SK-N-SH (cell line): Measurements from ENCODE around the gene ZNF507. TPM values are rescaled to one million over a fixed set of nuclear protein-coding genes. Genes with fewer than 3 reads are reported as not detected.

Experiments
- CTCF ChIA-PET: fragments of 300-600, 350-600 bp; formaldehyde crosslinking; extraction: SDS; loops from one replicate; lab custom pipeline; 2021; lab: Yijun Ruan, JAX
- POLR2A ChIA-PET: fragments of 350-600 bp; sonication (Branson Sonifier 250); formaldehyde crosslinking; extraction: SDS; loops from one replicate; lab custom pipeline; 2020; ENCODE audit warnings: antibody characterized with exemption, inconsistent platforms; lab: Yijun Ruan, JAX
- DNase-seq: peaks from one replicate; pipeline ENCODE4 v3.0.0; 2012
- H2AFZ ChIP-seq: fragments of 200-600 bp; sonication (generic); 2 replicates; pipeline ENCODE4 v1.8.1; 2016; ENCODE audit warnings: antibody characterized with exemption, mild to moderate bottlenecking, low read depth
- H3F3A ChIP-seq: fragments of 200-600 bp; sonication (generic); replicated peaks from 2 replicates; pipeline ENCODE3; 2016; ENCODE audit warnings: antibody characterized with exemption, mild to moderate bottlenecking; ENCODE audit not compliant: insufficient read depth
- H3K27ac ChIP-seq, 2 experiments: fragments of 200-500 bp in 1 of 2; fragments of 200-600 bp in 1 of 2; sonication (Bioruptor generic) in 1 of 2; sonication (generic), shearing (Covaris generic) in 1 of 2; 2 replicates each; pipeline versions ENCODE4 v1.5.1 to v1.6.1; 2014 to 2016; ENCODE audit warnings: low read depth in 2 of 2, inconsistent platforms in 1 of 2, low read length in 1 of 2, mild to moderate bottlenecking in 1 of 2, mixed read lengths in 1 of 2
- H3K27me3 ChIP-seq: fragments of 200-600 bp; sonication (generic), shearing (Covaris generic); 2 replicates; pipeline ENCODE4 v1.6.1; 2016; ENCODE audit warnings: mixed run types; ENCODE audit not compliant: insufficient read depth
- H3K36me3 ChIP-seq, 2 experiments: fragments of 200-500 bp in 1 of 2; fragments of 200-600 bp in 1 of 2; sonication (Bioruptor generic) in 1 of 2; sonication (generic) in 1 of 2; replicated peaks in 1 of 2; 2 replicates each; pipeline versions ENCODE3 to v1.5.1; 2014 to 2016; ENCODE audit warnings: low read length in 1 of 2, mild to moderate bottlenecking in 1 of 2; ENCODE audit not compliant: insufficient read depth in 2 of 2, control insufficient read depth in 1 of 2
- H3K4me1 ChIP-seq, 2 experiments: fragments of 200-500 bp in 1 of 2; fragments of 200-600 bp in 1 of 2; sonication (Bioruptor generic) in 1 of 2; sonication (generic), shearing (Covaris generic) in 1 of 2; 2 replicates each; pipeline versions ENCODE4 v1.5.1 to v1.6.1; 2014 to 2016; ENCODE audit warnings: low read depth in 1 of 2, low read length in 1 of 2, mixed run types in 1 of 2; ENCODE audit not compliant: insufficient read depth in 2 of 2, control insufficient read depth in 1 of 2
- H3K4me2 ChIP-seq: fragments of 200-600 bp; sonication (generic), shearing (Covaris generic); 2 replicates; pipeline ENCODE4 v1.6.1; 2017; ENCODE audit warnings: mixed run types
- H3K4me3 ChIP-seq, 2 experiments: fragments of 200-500 bp in 1 of 2; fragments of 200-600 bp in 1 of 2; sonication (Bioruptor generic) in 1 of 2; sonication (generic), shearing (Covaris generic) in 1 of 2; 2 replicates each; pipeline versions ENCODE4 v1.5.1 to v1.8.1; 2014 to 2016; ENCODE audit warnings: low read depth in 2 of 2, inconsistent platforms in 1 of 2, low read length in 1 of 2, mild to moderate bottlenecking in 1 of 2, mixed read lengths in 1 of 2, moderate library complexity in 1 of 2
- H3K79me2 ChIP-seq: fragments of 200-600 bp; sonication (generic); 2 replicates; pipeline ENCODE4 v1.8.1; 2017; ENCODE audit warnings: mild to moderate bottlenecking; ENCODE audit not compliant: insufficient read depth
- H3K9ac ChIP-seq: fragments of 200-600 bp; sonication (generic); 2 replicates; pipeline ENCODE4 v1.6.1; 2017; ENCODE audit warnings: mixed run types
- H3K9me2 ChIP-seq: fragments of 200-600 bp; sonication (generic); 2 replicates; pipeline ENCODE4 v1.6.1; 2017; ENCODE audit warnings: mixed run types
- H3K9me3 ChIP-seq: fragments of 200-600 bp; sonication (generic); 2 replicates; pipeline ENCODE4 v1.6.1; 2017; ENCODE audit warnings: mixed run types, mild to moderate bottlenecking, moderate library complexity
- H4K20me1 ChIP-seq: fragments of 200-600 bp; sonication (generic); 2 replicates; pipeline ENCODE4 v1.6.1; 2017; ENCODE audit warnings: mild to moderate bottlenecking, mixed run types; ENCODE audit not compliant: insufficient read depth
- CHD2 ChIP-seq: fragments of 150-350 bp; IDR thresholded peaks from 2 replicates; pipeline ENCODE4 v1.6.1; 2018; ENCODE audit warnings: low read length; ENCODE audit not compliant: partially characterized antibody
- CTCF ChIP-seq: fragments of 200-600 bp; sonication (generic); IDR thresholded peaks from 2 replicates; pipeline ENCODE4 v1.6.1; 2017; ENCODE audit warnings: antibody characterized with exemption, mild to moderate bottlenecking, moderate library complexity
- FOSL2 ChIP-seq: IDR thresholded peaks from 2 replicates; pipeline ENCODE4 v1.4.0; 2012; ENCODE audit warnings: low read depth, mild to moderate bottlenecking, moderate library complexity, borderline replicate concordance
- FOXJ3 ChIP-seq: sonication (generic); formaldehyde crosslinking; IDR thresholded peaks from 2 replicates; pipeline ENCODE4 v1.5.1; 2020; ENCODE audit warnings: mild to moderate bottlenecking, missing genetic modification reagents
- JUND ChIP-seq: IDR thresholded peaks from 2 replicates; pipeline ENCODE4 v1.4.0; 2012
- MXI1 ChIP-seq: IDR thresholded peaks from 2 replicates; pipeline ENCODE4 v1.6.1; 2012; ENCODE audit warnings: mild to moderate bottlenecking, low read depth, low read length, improper control_type of control experiment
- NFIC ChIP-seq: IDR thresholded peaks from 2 replicates; pipeline ENCODE4 v1.4.0; 2012; ENCODE audit warnings: borderline replicate concordance
- NRF1 ChIP-seq: IDR thresholded peaks from 2 replicates; pipeline ENCODE4 v1.6.1; 2012; ENCODE audit warnings: low read depth, mild to moderate bottlenecking, low read length
- RAD21 ChIP-seq: IDR thresholded peaks from 2 replicates; pipeline ENCODE4 v1.6.1; 2012; ENCODE audit warnings: mild to moderate bottlenecking, low read length
- RFX5 ChIP-seq: IDR thresholded peaks from 2 replicates; pipeline ENCODE4 v1.6.1; 2012; ENCODE audit warnings: mild to moderate bottlenecking, improper control_type of control experiment, low read length
- SIN3A ChIP-seq: IDR thresholded peaks from 2 replicates; pipeline ENCODE4 v1.6.1; 2012; ENCODE audit warnings: low read depth, mild to moderate bottlenecking, low read length, moderate library complexity, borderline replicate concordance
- SMC3 ChIP-seq: IDR thresholded peaks from 2 replicates; pipeline ENCODE4 v1.6.1; 2012; ENCODE audit warnings: low read depth, low read length, improper control_type of control experiment
- TEAD4 ChIP-seq: IDR thresholded peaks from 2 replicates; pipeline ENCODE4 v1.4.0; 2012; ENCODE audit warnings: mild to moderate bottlenecking, borderline replicate concordance; ENCODE audit not compliant: insufficient read depth
- USF1 ChIP-seq: IDR thresholded peaks from 2 replicates; pipeline ENCODE4 v1.4.0; 2012; ENCODE audit warnings: low read depth, borderline replicate concordance
- USF2 ChIP-seq: fragments of 150-350 bp; IDR thresholded peaks from 2 replicates; pipeline ENCODE4 v1.6.1; 2017; ENCODE audit warnings: antibody characterized with exemption, low read length, low read depth, borderline replicate concordance
- YY1 ChIP-seq: IDR thresholded peaks from 2 replicates; pipeline ENCODE4 v1.4.0; 2012; ENCODE audit warnings: low read depth, mild to moderate bottlenecking
- ZBTB33 ChIP-seq: IDR thresholded peaks from 2 replicates; pipeline ENCODE4 v1.4.0; 2012; ENCODE audit warnings: low read depth, borderline replicate concordance
- WGBS: methylation state at CpG from one replicate; pipeline ENCODE4 v1.1.6; 2017; ENCODE audit warnings: low lambda C conversion rate; 5-methylcytosine and 5-hydroxymethylcytosine counted together
- polyA plus RNA-seq, 3 experiments: library from polyadenylated mRNA; depleted of rRNA; stranded (reverse); fragments of >200 nt; gene quantifications; 2 replicates each; pipeline ENCODE4 v1.2.3, GENCODE V29; 2012

The ZNF507 gene
- polyA plus RNA-seq, 1 of the 3 experiments (the other 2 are of a cell fraction): 6.8 TPM

GRCh38 chr19:32339988-32340874, 5.2 kb upstream of the ZNF507 start:
- Histone ChIP-seq H2AFZ (no peak overlapping the region), H3K9ac (no peak overlapping the region), H3K4me3 (no peak overlapping the region), H3K9me2 (no peaks in the 10 kb centered on the region), H3K36me3 (no peaks in the 10 kb centered on the region), H3K27me3 (no peaks in the 10 kb centered on the region), H3K4me1 (no peaks in the 10 kb centered on the region), H3K4me2 (no peak overlapping the region), H4K20me1 (no peaks in the 10 kb centered on the region), H3K9me3 (no peaks in the 10 kb centered on the region), H3K79me2 (no peaks in the 10 kb centered on the region), H3F3A (no peaks in the 10 kb centered on the region), H3K27ac (no peak overlapping the region)
- WGBS: 63% methylated on average over 18 of the region's 18 CpGs
- peak; percentile 72 for TF ChIP-seq CTCF
- no peak for TF ChIP-seq ZBTB33
- no peak for TF ChIP-seq JUND
- peak; percentile 68 for TF ChIP-seq SMC3
- TF ChIP-seq RAD21: peak; percentile 60
- DNase-seq: peak; percentile 74
- CTCF ChIA-PET: interaction anchor here (0.6 to 5.6 kb wide), 17 partner anchors 10 to 1785 kb away, joined by 3 to 31 read pairs (median 4); partner anchors contain the start of gene DPY19L3
- POLR2A ChIA-PET: interaction anchor here (1.2 kb wide), 1 partner anchor 65 kb away, joined by 3 read pairs; the partner anchor contains the start of gene DPY19L3

- Histone ChIP-seq H3K27me3 (no peaks in the 10 kb centered on the region), H3K4me1 (peaks cover 5 to 7% of the 10 kb centered on the region in 2 experiments; a peak in 2 of 4 replicates), H3K27ac (no peak overlapping the region), H3K36me3 (peaks cover 6 to 7% of the 10 kb centered on the region in 2 experiments), H3F3A (no peaks in the 10 kb centered on the region), H2AFZ (no peak overlapping the region), H4K20me1 (no peaks in the 10 kb centered on the region), H3K9me2 (no peaks in the 10 kb centered on the region), H3K79me2 (peaks cover 22% of the 10 kb centered on the region), H3K4me2 (no peak overlapping the region), H3K4me3 (no peak overlapping the region), H3K9me3 (no peaks in the 10 kb centered on the region), H3K9ac (no peak overlapping the region)
- WGBS: 70% methylated on average over 2 of the region's 2 CpGs
- no peak for DNase-seq
- ChIA-PET CTCF (interaction anchor here (1.3 kb wide), 1 partner anchor 24 kb away, joined by 3 read pairs; no protein-coding TSS in a partner anchor), POLR2A (no interaction called here)
- TF ChIP-seq USF1 (no peak), YY1 (no peak), MXI1 (no peak), FOXJ3 (CRISPR knock-in tag) (no peak), CHD2 (no peak), SIN3A (no peak), JUND (no peak), RAD21 (no peak), FOSL2 (no peak), NFIC (no peak), ZBTB33 (no peak), TEAD4 (no peak), NRF1 (no peak), USF2 (no peak), RFX5 (no peak)
Observed at GRCh38 chr19:32342695-32343094, 2.7 kb upstream of the ZNF507 start.
